MM.1S (cell line): ENCODE measurements around the gene CD6.

Experiments
- DNase-seq: peaks from one replicate; pipeline ENCODE4 v3.0.0-alpha.2; 2015
- H2AFZ ChIP-seq: fragments of 300-600 bp; sonication (generic); 2 replicates; pipeline ENCODE4 v1.6.0; 2016; ENCODE audit warnings: antibody characterized with exemption, low read length
- H3F3A ChIP-seq: fragments of 300-600 bp; sonication (generic); 2 replicates; pipeline ENCODE4 v1.6.1; 2016; ENCODE audit warnings: mild to moderate bottlenecking, antibody characterized with exemption, low read length, moderate library complexity, mixed read lengths; ENCODE audit not compliant: insufficient read depth
- H3K27ac ChIP-seq: fragments of 300-600 bp; sonication (generic); 2 replicates; pipeline ENCODE4 v1.5.1; 2016; ENCODE audit warnings: mild to moderate bottlenecking, low read length
- H3K27me3 ChIP-seq: fragments of 300-600 bp; sonication (generic); replicated peaks from 2 replicates; pipeline ENCODE4 v1.6.0; 2016; ENCODE audit warnings: low read length; ENCODE audit not compliant: insufficient read depth
- H3K36me3 ChIP-seq: fragments of 300-600 bp; sonication (generic); replicated peaks from 2 replicates; pipeline ENCODE4 v1.6.1; 2016; ENCODE audit warnings: mild to moderate bottlenecking, low read length, mixed read lengths; ENCODE audit not compliant: insufficient read depth
- H3K4me1 ChIP-seq: fragments of 300-600 bp; sonication (generic); 2 replicates; pipeline ENCODE4 v1.6.1; 2016; ENCODE audit warnings: low read length, mixed read lengths
- H3K4me2 ChIP-seq: fragments of 300-600 bp; sonication (generic); 2 replicates; pipeline ENCODE4 v1.6.0; 2016; ENCODE audit warnings: low read depth, low read length
- H3K4me3 ChIP-seq: fragments of 300-600 bp; sonication (generic); 2 replicates; pipeline ENCODE4 v1.5.1; 2016; ENCODE audit warnings: low read length, mixed read lengths
- H3K79me2 ChIP-seq: fragments of 300-600 bp; sonication (generic); 2 replicates; pipeline ENCODE4 v1.6.1; 2016; ENCODE audit warnings: mixed run types, low read length, mixed read lengths
- H3K9ac ChIP-seq: fragments of 300-600 bp; sonication (generic); 2 replicates; pipeline ENCODE4 v1.6.1; 2016; ENCODE audit warnings: low read length, mixed read lengths
- H3K9me2 ChIP-seq: fragments of 300-600 bp; sonication (generic); replicated peaks from 2 replicates; pipeline ENCODE4 v1.6.1; 2016; ENCODE audit warnings: mild to moderate bottlenecking, low read length, mixed read lengths; ENCODE audit not compliant: insufficient read depth
- H3K9me3 ChIP-seq: fragments of 300-600 bp; sonication (generic); replicated peaks from 2 replicates; pipeline ENCODE4 v1.6.1; 2016; ENCODE audit warnings: mild to moderate bottlenecking, low read length, mixed read lengths; ENCODE audit not compliant: insufficient read depth
- H4K20me1 ChIP-seq: fragments of 300-600 bp; sonication (generic); 2 replicates; pipeline ENCODE4 v1.6.1; 2016; ENCODE audit warnings: mild to moderate bottlenecking, low read length, moderate library complexity, mixed read lengths; ENCODE audit not compliant: insufficient read depth
- CTCF ChIP-seq: fragments of 300-600 bp; sonication (generic); IDR thresholded peaks from 2 replicates; pipeline ENCODE4 v1.5.1; 2016; ENCODE audit warnings: antibody characterized with exemption, low read length, mixed read lengths
- EZH2 ChIP-seq: fragments of 300-600 bp; sonication (generic); optimal IDR thresholded peaks from 2 replicates; pipeline ENCODE3; 2017; ENCODE audit warnings: low read depth, mild to moderate bottlenecking, antibody characterized with exemption, low read length, mixed read lengths
- EZH2phosphoT487 ChIP-seq: fragments of 300-600 bp; sonication (generic); IDR thresholded peaks from 2 replicates; pipeline ENCODE4 v1.6.1; 2018; ENCODE audit warnings: antibody characterized with exemption, low read length

Gene CD6

GRCh38 chr11:60924906-60925853, 46.3 kb upstream of the CD6 start:
- no peak overlapping the region for H3K27ac ChIP-seq
- no peak overlapping the region for H2AFZ ChIP-seq
- H3K27me3 ChIP-seq: peaks cover 26% of the 10 kb centered on the region
- H4K20me1 ChIP-seq: peaks cover 10% of the 10 kb centered on the region; the same call in 1 of the 2 replicates
- no peaks in the 10 kb centered on the region for H3K9me3 ChIP-seq
- H3K4me2 ChIP-seq: no peak overlapping the region
- no peaks in the 10 kb centered on the region for H3K4me1 ChIP-seq
- DNase-seq: no peak
- no peak for TF ChIP-seq EZH2phosphoT487
- TF ChIP-seq EZH2: no peak
- TF ChIP-seq CTCF: no peak
- peaks cover 6% of the 10 kb centered on the region for H3K79me2 ChIP-seq
- H3K36me3 ChIP-seq: peaks cover 4% of the 10 kb centered on the region
- H3K9ac ChIP-seq: no peak overlapping the region
- H3K4me3 ChIP-seq: no peak overlapping the region
- no peaks in the 10 kb centered on the region for H3K9me2 ChIP-seq
- H3F3A ChIP-seq: peaks cover 13% of the 10 kb centered on the region; the same call in 1 of the 2 replicates

GRCh38 chr11:60925868-60926267, 45.6 kb upstream of the CD6 start:
- no peak overlapping the region for H3K4me3 ChIP-seq
- no peak for DNase-seq
- TF ChIP-seq EZH2phosphoT487: no peak
- TF ChIP-seq CTCF: no peak
- TF ChIP-seq EZH2: no peak
- no peak overlapping the region for H2AFZ ChIP-seq
- no peak overlapping the region for H3K4me2 ChIP-seq
- H3K27me3 ChIP-seq: peaks cover 26% of the 10 kb centered on the region
- H3F3A ChIP-seq: peaks cover 13% of the 10 kb centered on the region; the same call in 1 of the 2 replicates
- no peaks in the 10 kb centered on the region; the same call in 1 of the 2 replicates for H3K79me2 ChIP-seq
- no peaks in the 10 kb centered on the region for H3K4me1 ChIP-seq
- H3K9me2 ChIP-seq: no peaks in the 10 kb centered on the region
- peaks cover 7% of the 10 kb centered on the region; the same call in 1 of the 2 replicates for H4K20me1 ChIP-seq
- H3K36me3 ChIP-seq: no peaks in the 10 kb centered on the region; the same call in 1 of the 2 replicates
- H3K27ac ChIP-seq: no peak overlapping the region
- no peak overlapping the region for H3K9ac ChIP-seq
- H3K9me3 ChIP-seq: no peaks in the 10 kb centered on the region

- Histone ChIP-seq H3K9me2 (no peaks in the 10 kb centered on the region), H3K27me3 (peaks cover 26% of the 10 kb centered on the region), H4K20me1 (peaks cover 5% of the 10 kb centered on the region; the same call in 1 of the 2 replicates), H3K9ac (no peak overlapping the region), H3F3A (peaks cover 13% of the 10 kb centered on the region; the same call in 1 of the 2 replicates), H3K4me1 (no peaks in the 10 kb centered on the region), H3K4me2 (no peak overlapping the region), H3K4me3 (no peak overlapping the region), H2AFZ (no peak overlapping the region), H3K9me3 (no peaks in the 10 kb centered on the region), H3K27ac (no peak overlapping the region), H3K36me3 (no peaks in the 10 kb centered on the region; the same call in 1 of the 2 replicates), H3K79me2 (no peaks in the 10 kb centered on the region; the same call in 1 of the 2 replicates)
- DNase-seq: no peak
- no peak for TF ChIP-seq EZH2
- no peak for TF ChIP-seq EZH2phosphoT487
- no peak for TF ChIP-seq CTCF
These were observed 45.0 kb upstream of the CD6 start for GRCh38 chr11:60926500-60926899.
